Measurements from ENCODE around the gene IDS.
A peak's percentile ranks its signal among the peaks of the same experiment; 100 is the strongest.
"Not testable (repeated sequence)": the region's sequence is repeated elsewhere in the genome, so short reads cannot be mapped to it uniquely, and the experiment has no call there.

IDS gene, protein sequence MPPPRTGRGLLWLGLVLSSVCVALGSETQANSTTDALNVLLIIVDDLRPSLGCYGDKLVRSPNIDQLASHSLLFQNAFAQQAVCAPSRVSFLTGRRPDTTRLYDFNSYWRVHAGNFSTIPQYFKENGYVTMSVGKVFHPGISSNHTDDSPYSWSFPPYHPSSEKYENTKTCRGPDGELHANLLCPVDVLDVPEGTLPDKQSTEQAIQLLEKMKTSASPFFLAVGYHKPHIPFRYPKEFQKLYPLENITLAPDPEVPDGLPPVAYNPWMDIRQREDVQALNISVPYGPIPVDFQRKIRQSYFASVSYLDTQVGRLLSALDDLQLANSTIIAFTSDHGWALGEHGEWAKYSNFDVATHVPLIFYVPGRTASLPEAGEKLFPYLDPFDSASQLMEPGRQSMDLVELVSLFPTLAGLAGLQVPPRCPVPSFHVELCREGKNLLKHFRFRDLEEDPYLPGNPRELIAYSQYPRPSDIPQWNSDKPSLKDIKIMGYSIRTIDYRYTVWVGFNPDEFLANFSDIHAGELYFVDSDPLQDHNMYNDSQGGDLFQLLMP
- total RNA-seq: 12.2 to 89.5 (median 42.7) reads per million in 3 experiments

DNA sequence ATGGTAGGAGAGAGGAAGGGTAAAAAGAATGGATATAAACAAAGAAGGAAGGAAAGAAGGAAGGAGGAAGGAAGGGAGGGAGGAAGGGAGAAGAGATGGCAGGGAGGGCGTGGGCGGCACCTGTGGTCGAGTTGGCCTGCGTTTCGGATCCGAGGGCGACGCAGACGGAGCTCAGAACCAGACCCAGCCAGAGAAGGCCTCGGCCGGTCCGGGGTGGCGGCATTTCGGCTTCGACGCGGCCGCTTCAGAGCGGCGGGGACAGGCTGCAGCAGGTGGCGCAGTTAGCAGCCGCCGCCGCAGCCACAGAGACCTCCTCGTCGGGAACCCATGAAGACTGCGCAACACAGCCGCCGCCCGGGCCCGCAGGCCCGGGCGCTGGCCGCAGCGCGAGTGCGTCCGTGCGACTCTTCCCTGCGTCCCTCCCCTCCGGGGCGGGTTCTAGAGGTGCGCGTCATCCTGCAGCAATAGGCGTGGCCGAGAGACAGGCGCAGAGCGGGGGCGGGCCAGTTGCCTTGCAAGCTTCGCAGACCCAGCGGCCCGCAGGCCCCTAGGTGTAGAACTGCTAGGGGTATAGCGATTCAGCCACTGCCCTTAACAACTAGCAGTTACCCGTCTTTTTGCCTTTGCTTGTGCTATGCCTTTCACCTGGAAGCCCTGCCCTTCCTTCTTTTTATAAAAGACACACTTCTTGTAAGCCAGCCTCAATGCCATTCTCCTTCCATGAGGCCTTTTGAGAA, at the start of gene IDS:
Gene IDS (minus strand): TSS at position 392 of the 737 bp plus-strand sequence. CDS start 169 bp downstream, at position 223.
- peak; percentile 87 for DNase-seq

DNA sequence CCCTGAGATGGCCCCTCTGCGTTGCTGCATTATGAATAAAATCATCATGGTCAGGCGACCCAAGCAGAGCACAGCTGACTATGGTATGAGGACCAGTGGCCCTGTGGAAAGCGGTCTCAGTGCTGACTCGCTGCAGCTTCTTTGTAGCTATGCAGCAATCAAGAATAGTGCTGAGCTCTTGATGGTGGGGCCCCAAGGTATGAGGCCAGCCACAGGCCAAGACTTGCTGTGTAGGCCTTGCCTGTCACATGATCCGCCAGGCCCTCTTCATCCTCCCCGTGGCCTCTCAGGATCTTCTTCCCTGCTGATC, 46.8 kb upstream of the IDS start:
- DNase-seq: not testable (repeated sequence)

DNA sequence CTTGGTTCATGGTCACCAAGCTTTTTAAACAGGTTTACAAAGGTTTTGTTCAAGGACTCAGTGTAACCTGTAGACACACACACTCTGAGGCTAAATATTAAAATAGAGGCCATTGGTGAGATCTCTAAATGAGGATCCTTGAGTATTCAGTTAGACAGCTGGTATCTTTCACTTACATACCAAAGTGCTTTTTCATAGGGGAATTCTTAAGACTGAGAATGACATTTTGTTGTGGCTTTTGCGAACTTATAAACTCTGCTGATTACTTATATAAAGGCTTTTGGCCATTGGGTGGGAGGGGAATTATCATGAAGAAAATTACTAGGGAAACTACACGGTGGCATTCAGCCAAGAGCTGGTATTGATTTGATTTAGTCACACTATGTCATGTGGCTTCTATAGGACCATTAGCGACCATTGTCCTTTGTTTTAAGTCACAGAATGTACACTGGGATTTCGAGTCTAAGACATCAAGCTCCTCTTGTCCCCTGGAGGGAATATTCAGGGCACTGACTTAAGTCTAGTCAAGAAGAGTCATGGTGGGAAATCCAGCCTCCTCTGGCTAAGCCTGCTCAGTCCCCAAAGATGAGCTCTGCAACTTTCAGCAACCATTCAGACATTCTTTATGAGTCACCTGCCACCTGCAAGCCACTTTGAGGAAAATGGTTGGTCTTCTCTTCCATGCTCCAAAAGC, 46.3 kb upstream of the IDS start:
- not testable (repeated sequence) for DNase-seq

DNA sequence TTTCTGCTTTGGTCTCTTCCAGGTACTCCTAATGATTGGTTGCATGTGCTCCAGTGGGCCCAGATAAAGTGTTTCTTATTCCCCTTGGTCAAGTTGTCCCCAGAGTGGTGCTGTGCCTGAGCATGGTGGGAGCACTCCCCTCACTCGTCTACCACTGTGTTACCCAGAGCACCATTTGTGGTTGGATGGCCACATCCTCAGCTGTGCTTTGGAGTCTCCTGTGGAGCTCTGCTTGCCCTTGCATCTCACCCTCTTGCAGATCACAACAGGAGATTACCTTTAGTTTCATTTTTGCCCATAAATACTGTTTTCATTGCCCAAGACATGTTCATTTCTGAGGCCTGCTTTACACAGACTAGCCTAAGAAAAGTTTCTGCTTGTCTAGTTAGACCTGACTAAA, 45.3 kb upstream of the IDS start:
- not testable (repeated sequence) for DNase-seq

DNA sequence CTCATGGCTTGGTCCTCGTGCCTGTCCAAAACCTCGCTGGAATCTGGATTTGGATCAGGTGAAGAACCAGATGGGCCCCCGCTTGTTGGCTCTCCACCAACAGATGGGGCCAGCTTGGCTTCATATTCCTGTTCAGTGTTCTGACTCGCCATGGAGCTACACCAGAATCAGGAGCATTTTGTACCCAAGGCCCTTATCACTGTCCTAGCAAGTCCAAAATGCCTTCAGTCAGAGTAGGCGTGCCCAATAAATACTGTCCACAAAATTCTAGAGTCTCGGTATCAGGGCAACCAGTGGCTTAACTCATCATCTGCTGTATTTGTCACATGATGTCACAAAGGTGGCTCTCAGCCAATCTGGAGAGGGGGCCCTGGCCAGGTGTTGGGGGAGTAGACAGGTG, 44.6 kb upstream of the IDS start, which contains the start of gene HSFX3:
Gene HSFX3 (minus strand): TSS at position 224 of the 400 bp plus-strand sequence. CDS start 72 bp downstream, at position 152.
- not testable (repeated sequence) for DNase-seq

DNA sequence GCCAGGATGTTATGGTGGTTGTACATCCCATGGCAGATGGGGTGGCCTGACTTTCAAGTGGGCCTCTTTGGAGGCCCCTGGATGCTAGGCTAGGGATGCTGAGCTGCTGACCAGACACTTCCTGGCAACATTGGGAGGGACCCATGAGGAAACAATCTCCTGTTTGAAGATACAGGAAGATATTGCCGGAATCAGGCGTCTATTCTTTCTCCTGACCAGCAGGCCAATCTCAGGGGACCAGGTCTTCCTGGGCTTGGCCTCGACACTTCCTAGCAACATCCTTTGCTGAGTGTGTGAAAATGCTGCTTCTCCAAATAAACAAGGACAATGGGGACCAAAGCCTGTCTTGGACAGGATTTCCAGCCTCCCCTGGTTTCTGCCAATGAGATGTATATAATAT, 42.7 kb upstream of the IDS start:
- DNase-seq: not testable (repeated sequence)

DNA sequence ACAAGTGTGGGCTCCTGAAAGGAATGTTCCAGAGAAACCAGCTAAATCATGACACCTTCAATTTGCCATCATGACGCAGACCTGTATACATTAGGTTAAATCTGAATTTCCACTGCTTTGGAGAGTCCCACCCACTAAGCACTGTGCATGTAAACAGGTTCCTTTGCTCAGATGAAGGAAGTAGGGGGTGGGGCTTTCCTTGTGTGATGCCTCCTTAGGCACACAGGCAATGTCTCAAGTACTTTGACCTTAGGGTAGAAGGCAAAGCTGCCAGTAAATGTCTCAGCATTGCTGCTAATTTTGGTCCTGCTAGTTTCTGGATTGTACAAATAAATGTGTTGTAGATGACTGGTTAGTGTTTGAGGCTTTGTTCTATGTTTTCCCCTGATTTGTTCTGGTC, 41.9 kb upstream of the IDS start:
- not testable (repeated sequence) for DNase-seq

DNA sequence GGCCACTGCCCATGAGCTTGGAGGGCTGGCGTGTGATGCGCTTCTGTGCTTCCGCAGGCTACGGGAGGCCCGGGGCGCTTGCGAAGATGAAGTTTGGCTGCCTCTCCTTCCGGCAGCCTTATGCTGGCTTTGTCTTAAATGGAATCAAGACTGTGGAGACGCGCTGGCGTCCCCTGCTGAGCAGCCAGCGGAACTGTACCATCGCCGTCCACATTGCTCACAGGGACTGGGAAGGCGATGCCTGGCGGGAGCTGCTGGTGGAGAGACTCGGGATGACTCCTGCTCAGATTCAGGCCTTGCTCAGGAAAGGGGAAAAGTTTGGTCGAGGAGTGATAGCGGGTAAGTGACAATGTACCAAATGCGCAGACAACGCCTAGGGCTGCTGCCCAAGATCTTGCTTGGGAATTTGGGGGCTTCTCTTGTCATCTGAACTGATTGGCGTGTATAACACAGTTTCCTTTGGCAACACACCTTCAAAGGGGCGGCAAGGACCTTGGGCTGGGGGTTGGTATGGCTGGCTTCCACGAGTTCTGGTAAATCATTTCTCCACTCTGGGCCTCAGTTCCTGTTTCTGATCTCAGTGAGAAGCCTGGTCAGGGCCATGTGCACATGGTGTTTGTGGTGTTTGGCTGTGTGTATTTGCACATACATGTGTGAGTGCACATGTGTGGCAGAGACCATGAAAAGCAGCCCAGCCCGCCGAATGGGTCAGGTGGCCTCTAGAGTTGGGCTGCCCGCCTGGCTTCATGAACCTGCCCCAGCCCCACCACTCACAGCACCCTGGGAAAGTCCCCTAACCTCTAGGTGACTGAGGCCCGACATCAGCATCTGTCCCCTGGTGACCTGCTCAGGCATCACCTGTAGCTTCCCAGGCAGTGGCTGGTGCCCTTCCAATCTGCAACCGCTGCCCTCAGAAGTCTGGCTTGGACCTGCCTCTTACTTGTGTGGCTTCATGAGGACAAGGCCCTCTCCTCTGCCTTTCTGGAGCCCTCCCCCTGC, 40.7 kb upstream of the IDS start:
- DNase-seq: not testable (repeated sequence)

DNA sequence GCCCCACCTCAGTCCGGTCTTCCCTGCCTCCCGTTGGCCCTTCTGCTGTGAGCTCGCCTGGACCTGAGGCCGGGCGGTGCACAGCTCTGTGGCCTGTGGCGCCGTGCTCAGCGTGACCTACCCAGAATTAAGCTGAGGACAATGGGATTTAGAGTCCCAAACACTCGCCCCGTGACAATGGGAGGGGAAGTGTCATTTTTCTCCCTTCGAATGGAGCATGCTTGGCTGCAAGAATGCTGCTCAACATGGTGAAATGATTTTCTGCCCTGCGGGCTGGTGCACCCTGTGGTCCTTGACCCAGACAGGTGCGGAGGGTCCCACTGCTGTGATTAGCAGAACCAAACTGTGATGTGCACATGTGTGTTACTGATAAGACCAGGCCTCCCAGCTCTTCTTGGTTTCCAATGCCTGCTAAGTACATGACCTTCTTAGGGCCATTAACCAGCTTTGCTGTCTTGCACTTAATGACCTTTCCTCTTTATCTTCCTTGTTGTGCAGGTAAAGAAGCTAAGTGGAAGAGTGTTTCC, 36.5 kb upstream of the IDS start:
- no peak for DNase-seq

DNA sequence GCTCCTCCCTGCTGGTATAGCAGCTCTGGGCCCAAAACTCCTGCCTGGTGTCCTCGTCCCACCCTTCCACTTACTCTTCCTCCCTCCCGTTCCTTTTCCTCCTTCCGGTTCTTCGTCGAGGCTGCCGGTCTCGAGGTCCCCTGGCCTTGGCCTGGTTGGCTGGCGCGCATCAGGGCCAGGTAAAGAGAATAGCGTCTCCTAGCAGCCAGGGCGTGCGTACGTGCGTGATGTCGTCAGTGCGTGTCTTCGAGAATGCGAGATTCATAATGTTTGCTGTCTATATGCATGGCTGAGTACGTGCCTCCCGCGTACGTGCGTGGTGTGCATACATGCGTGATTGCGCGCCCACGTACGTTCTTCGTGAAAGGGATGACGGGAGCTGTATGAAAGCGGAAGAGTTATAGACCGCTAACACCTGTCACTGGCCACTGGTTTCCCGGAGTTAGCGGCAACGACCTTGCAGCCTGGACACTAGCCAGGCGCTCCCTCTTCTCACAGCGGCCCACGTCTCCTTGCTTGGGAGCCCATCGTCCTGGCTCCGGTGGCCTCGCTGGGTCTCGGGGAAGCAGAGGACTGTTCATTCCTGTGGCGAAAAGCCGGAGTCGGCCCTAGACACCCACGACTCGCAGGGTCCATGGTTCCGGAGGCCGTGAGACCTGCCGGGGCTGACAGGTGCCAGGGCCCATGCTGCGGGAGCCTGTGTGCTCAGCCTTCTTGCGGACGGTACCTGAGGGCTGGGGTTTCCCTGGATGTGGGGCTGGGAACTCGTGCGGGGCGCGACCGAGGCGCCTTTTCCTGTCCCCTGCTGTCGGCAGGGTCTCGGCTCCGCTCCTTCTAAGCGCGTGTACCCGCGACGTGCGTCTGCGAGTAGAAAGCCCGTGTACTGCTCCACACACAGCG, 35.8 kb upstream of the IDS start, which contains the start of gene EOLA1:
Gene EOLA1 (plus strand): TSS at position 392 of the 900 bp plus-strand sequence. CDS start 4,619 bp downstream, outside the sequence.
- peak; percentile 91 for DNase-seq

DNA sequence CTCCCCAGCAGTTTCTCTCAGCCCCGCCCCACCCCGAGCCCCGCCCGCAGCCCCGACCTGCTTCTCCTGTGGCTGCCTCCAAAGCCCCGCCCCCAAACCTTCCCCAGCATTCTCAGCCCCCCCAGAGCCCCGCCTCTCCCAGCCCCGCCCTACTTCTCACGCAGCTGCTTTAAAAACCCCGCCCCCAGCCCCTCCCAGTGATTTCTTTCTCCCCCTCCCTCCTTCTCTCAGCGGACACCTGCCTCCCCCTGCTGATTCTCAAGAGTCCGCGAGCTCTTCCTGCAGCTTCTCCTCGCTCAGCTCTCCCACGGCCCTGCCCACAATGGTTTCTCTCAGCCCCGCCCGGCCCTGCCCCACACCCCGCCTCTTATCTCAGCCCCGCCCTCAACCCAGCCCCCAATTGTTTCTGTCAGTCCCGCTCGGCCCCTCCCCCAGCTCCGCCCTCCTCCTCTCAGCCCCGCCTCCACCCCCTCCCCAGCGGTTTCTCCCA, 35.1 kb upstream of the IDS start:
- peak; percentile 84 for DNase-seq

DNA sequence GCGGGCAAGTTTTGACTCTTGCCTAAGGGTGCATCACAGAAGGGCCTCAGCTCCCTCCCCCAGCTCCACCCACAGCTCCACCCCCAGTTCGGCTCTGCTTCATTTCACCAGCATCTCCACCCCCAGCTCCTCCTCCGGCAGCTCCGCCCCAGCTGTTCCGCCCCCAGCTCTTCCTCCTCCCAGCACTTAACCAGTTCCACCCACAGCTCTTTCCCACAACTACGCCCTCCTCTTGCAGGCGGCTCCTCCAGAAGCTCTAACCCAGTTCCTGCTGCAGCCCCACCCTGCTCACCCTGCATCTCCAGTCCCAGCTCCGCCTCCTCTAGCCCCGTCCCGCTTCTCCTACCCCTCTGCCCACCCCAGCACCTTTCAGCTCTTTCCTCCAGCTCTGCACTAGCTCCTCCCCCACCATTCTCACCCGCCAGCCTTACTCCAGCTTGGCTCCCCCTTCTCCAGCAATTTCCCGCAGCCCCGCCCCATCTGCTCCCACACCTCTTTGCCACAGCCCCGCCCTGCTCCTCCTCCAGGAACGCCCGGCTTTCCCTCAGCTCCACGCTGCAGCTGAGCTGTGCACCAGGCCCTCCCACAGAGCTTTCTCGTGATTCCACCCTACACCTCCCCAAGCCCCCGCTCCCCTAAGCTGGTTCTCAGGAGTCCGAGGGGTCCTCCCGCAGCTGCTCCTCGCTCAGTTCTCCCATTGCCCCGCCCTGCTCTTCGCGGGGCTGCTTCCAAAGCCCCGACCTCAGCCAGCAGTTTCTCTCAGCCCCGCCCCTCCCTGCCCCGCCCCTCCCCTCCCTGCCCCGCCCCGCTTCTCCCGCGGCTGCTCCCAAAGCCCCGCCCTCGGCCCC, 34.4 kb upstream of the IDS start:
- peak; percentile 89 for DNase-seq

DNA sequence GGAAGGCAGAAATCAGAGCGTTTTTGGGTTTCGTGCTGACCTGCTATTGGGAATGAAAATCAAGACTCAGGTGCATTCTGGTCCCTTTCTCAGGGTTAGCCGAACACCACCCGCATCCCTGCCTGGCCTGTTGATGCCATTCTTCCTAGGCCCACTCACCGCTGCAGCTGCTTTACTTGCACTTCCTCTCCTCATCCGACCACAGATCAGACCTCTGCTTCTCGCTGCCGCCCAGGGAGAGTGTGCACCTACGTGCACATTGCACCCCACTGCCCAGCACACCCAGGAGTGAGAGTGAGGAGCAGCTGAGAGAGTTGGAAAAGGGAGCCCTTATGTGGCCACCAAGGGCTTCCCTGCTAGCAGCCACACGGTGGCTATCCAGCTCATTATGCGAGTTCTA, 32.4 kb upstream of the IDS start:
- DNase-seq: not testable (repeated sequence)

DNA sequence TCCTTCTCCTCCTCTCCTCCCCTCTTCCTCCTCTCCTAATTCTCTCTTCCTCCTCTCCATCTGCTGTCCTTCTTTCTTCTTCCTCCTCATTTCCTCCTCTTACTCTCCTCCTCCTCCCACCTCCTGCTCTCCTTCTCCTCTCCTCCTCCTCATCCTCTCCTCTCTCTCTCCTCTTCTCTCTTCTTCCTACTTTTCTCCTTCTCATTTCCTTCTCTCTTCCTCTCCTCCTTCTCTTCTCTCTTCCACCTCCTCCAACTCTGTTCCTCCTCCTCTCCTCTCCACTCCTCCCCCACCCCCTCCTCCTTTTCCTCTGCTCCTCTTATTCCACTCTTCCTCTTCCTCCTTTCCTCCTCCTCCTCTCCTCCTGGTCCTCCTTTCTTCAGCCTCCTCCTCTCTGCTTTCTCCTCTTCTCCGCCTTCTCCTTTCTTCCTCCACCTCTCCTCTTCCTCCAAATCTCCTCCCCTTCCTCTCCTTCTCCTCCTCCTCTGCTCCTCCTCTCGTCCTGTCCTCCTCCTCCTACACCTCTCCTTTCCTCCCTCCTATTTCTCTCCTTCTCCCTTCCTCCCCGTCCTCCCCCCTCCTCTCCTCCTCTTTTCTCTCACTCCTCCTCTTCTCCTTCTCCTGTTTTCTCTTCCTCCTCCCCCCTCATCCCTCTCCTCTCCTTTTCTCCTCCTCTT, 30.0 kb upstream of the IDS start:
- not testable (repeated sequence) for DNase-seq

DNA sequence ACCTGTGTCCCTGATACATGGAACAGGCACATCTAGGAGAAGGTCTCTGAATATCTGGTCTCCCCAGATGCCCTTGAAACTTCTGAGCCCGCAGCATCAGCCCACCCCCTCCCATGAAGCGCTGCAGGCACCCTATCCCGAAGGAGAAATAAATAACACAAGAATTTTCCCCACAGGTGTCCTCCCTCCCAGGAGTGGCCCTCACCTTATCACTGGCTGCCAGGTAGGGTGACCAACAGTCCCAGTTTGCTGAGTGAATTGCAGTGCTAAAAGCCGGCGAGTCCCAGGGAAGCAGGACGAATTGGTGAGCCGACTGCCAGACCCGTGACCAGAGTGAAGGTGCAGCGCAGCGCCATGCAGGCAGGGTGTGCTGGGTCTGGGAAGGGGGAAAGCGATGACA, 28.9 kb upstream of the IDS start:
- DNase-seq: not testable (repeated sequence)

DNA sequence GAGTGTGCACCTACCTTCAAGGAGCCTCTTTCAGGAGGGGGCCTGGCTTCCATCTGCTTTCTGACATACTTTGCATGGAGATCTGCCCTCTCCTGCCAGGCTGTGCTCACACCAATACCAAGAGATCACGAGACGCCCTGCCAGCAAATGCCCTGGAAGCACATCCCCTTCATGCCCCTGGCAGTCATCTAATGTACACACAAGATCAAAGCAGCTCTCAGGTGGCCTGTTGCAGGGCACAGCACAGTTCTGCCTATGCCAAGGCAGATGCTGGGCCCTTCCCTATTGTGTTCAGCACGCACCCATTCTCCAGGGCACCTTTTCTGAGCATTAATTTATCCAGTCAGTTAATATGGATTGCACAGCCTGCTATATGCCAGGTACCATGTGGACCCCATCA, 27.8 kb upstream of the IDS start:
- DNase-seq: not testable (repeated sequence)

DNA sequence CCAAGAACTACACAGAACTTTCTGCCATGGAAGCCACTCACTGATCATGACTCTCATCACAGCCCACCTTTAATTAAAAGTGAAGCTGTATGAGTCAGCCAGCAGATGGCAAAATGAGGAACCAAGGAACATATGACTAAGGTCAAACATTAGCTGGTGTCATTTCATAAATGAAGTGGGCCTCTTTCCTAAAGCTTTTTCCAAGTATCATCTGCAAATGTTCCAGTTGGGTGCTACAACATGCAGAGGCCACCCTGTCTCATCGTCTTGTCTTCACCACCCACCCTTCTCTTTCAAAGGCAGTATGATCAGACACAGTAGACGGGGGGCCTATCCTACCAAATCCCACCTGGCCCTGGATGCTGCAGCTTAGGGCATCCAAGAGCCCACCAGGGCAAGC, 26.5 kb upstream of the IDS start:
- DNase-seq: no peak

DNA sequence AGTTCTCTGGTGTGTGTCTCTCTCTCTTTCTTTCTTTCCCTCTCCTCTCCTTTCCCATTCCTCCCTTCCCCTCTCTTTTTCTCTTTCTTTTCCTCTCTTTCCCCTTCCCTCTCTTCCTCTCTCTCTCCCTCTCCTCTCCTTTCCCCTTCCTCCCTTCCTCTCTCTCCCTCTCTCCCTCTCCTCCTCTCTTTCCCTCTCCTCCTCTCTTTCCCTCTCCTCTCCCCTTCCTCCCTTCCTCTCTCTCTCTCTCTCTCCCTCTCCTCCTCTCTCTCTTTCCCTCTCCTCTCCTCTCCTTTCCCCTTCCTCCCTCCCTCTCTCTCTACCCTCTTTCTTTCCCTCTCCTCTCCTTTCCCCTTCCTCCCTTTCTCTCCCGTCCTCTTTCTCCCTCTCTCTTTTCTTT, 23.3 kb upstream of the IDS start:
- DNase-seq: no peak

All from central memory CD4-positive, alpha-beta T cell (primary cell).